GM06990 (cell line): ENCODE results near the gene INSC.

Experiments used
- DNase-seq: peaks from one replicate; pipeline ENCODE4 v3.0.0-alpha.2; 2011; ENCODE audit not compliant: insufficient read length; ENCODE audit errors: extremely low read depth
- H3K27me3 ChIP-seq: replicated peaks from 2 replicates; pipeline ENCODE4 v1.6.0; 2011; ENCODE audit warnings: low read length; ENCODE audit not compliant: control insufficient read depth, insufficient read depth
- H3K36me3 ChIP-seq: 2 replicates; pipeline ENCODE4 v1.5.1; 2011; ENCODE audit warnings: low read length; ENCODE audit not compliant: control insufficient read depth, insufficient read depth
- H3K4me3 ChIP-seq: replicated peaks from 2 replicates; pipeline ENCODE4 v1.5.1; 2011; ENCODE audit warnings: low read depth, mild to moderate bottlenecking, control low read depth, low read length
- CTCF ChIP-seq: IDR thresholded peaks from 2 replicates; pipeline ENCODE4 v1.5.1; 2011; ENCODE audit warnings: low read length, control low read depth, mild to moderate bottlenecking, inconsistent platforms; ENCODE audit not compliant: insufficient read depth, poor library complexity, severe bottlenecking

INSC gene

DNA sequence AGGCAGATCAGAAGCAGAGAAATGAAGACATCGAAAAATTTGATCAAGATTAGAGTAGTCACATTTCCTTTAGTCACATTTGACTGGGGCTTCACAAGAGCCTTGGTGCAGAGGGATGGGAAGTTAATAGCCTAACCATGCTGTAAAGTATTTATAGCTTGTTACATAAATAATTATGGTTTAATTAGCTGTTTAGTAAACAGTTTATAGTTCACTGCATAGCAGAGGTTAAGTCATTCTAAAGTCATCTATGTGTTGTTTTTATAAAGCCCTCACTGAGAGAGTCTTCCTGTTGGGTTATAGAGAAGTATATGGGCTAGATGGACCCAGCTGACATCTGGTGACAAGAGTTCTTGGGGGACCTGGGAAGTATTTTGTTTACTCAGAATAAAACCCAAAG lies 47.1 kb downstream of the INSC start:
- no peak for DNase-seq
- TF ChIP-seq CTCF: no peak
- H3K4me3 ChIP-seq: no peak overlapping the region

DNA sequence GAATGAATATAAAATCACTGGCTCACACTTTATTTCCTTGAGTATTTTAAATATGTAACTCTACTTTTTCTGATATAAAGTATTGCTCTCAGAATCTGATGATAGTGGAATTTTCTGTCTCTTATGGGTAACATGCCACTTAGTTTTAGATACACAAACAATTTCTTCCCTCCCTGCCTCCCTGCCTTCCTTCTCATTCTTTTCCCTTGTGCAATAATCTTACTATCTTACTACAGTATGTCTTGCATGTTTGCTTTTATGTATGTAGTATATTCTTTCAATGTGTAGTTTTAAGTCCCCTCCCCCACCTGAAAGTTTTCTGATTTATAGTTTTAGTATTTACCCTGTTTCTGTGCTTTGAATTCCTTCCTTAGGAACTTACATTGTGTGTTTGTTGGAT lies 48.4 kb downstream of the INSC start:
- Histone ChIP-seq H3K27me3 (no peaks in the 10 kb centered on the region), H3K36me3 (no peaks in the 10 kb centered on the region), H3K4me3 (no peak overlapping the region)
- DNase-seq: no peak
- no peak for TF ChIP-seq CTCF

More for the DNA sequence above, 47.1 kb downstream of the INSC start:
- no peaks in the 10 kb centered on the region for H3K36me3 ChIP-seq
- no peaks in the 10 kb centered on the region for H3K27me3 ChIP-seq

GRCh38 chr11:15166204-15166603 lies 51.5 kb downstream of the INSC start:
- TF ChIP-seq CTCF: no peak
- no peaks in the 10 kb centered on the region for H3K36me3 ChIP-seq
- no peak overlapping the region for H3K4me3 ChIP-seq
- no peaks in the 10 kb centered on the region; the same call in 1 of the 2 replicates for H3K27me3 ChIP-seq
- no peak for DNase-seq

DNA sequence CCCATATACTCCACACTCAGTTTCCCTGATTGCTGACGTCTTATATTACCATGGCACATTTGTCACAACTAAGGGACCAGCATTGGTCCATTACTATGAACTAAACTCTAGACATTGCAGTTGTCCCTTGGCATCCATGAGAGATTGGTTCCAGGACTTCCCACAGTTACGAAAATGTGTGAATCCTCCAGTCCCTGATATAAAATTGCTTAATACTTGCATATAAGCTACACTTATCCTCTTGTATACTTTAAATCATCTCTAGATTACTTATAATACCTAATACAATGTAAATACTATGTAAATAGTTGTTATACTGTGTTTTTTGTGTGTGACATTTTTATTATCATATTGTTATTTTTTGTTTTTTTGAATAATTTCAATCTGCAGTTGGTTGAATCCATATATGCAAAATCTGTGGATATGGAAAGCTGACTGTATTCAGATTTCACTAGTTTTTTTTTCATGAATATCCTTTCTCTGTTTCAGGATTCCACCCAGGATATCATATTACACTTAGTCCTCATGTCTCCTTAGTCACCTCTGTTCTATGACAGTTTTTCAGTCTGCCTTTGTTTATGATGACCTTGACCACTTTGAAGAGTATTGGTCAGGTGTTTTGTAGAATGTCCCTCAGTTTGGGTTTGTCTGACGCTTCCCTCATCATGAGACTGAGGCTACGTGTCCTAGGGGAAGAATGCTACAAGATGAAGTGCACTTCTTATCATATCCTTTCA lies 55.3 kb downstream of the INSC start:
- Histone ChIP-seq H3K4me3 (no peak overlapping the region), H3K27me3 (no peaks in the 10 kb centered on the region; the same call in 1 of the 2 replicates), H3K36me3 (no peaks in the 10 kb centered on the region)
- DNase-seq: no peak
- TF ChIP-seq CTCF: no peak

GRCh38 chr11:15170698-15171097 lies 56.0 kb downstream of the INSC start:
- no peak for DNase-seq
- H3K4me3 ChIP-seq: no peak overlapping the region
- no peaks in the 10 kb centered on the region; the same call in 1 of the 2 replicates for H3K27me3 ChIP-seq
- TF ChIP-seq CTCF: no peak
- H3K36me3 ChIP-seq: no peaks in the 10 kb centered on the region
